ENCODE measurements around the gene LMOD2. TPM values are rescaled to one million over a fixed set of nuclear protein-coding genes. Genes with fewer than 3 reads are reported as not detected.

The LMOD2 gene
- total RNA-seq, 1 experiment from 2014 or later: not detected

DNA sequence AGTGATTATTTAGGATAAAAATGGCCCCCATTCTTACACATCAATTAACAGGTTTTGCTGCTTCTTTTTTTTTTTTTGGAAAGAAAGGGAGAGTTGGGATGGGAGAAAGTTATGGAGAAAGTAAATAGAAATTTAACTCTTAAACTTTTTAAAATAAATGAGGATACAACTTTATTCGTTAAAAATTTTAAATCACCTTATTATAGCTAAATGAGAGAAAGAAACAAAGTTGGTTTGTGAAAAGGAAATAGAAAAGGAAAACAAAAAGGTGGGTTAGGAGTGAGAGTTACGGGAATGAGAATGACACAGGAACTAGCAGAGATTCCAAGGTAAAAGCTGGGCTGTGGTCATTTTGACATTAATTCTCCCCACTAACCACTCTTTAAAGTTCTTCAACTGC, 34.9 kb downstream of the LMOD2 start:
- Histone ChIP-seq H3K36me3 (ENCODE audit: control insufficient read depth, insufficient read depth, low read length) (peaks cover 38% of the 10 kb centered on the region), H3K27ac (ENCODE audit: low read length) (no peak overlapping the region), H3K4me3 (ENCODE audit: low read depth in 2 of 2, low read length in 2 of 2) (no peak overlapping the region), H3K4me1 (ENCODE audit: control insufficient read depth, insufficient read depth, low read length) (no peaks in the 10 kb centered on the region), H3K27me3 (ENCODE audit: control insufficient read depth, insufficient read depth, low read length) (no peaks in the 10 kb centered on the region), H3K9me3 (ENCODE audit: control insufficient read depth, insufficient read depth, low read depth, low read length) (no peaks in the 10 kb centered on the region)
- intact Hi-C loops (cut with micrococcal nuclease; ENCODE audit: unreplicated experiment) (no loop called here), in situ Hi-C loops (cut with HindIII; ENCODE audit: low pct_unique_long_range_greater_than_20kb, low sequenced_read_pairs) (no loop called here)
- ChIA-PET CTCF (no interaction called here), POLR2A (no interaction called here)
- no peak for ATAC-seq
- TF ChIP-seq SIN3A (IDR thresholded peaks at IDR 0.05; ENCODE audit: borderline replicate concordance, insufficient read depth, low read depth, low read length): no peak
- TF ChIP-seq CTCF (IDR thresholded peaks at IDR 0.05): no peak
- TF ChIP-seq TCF7L2 (IDR thresholded peaks at IDR 0.05; ENCODE audit: low read depth, low read length): no peak
- TF ChIP-seq POLR2AphosphoS5 (IDR thresholded peaks at IDR 0.05; ENCODE audit: low read depth, low read length): no peak
- TF ChIP-seq, protein P1, sequence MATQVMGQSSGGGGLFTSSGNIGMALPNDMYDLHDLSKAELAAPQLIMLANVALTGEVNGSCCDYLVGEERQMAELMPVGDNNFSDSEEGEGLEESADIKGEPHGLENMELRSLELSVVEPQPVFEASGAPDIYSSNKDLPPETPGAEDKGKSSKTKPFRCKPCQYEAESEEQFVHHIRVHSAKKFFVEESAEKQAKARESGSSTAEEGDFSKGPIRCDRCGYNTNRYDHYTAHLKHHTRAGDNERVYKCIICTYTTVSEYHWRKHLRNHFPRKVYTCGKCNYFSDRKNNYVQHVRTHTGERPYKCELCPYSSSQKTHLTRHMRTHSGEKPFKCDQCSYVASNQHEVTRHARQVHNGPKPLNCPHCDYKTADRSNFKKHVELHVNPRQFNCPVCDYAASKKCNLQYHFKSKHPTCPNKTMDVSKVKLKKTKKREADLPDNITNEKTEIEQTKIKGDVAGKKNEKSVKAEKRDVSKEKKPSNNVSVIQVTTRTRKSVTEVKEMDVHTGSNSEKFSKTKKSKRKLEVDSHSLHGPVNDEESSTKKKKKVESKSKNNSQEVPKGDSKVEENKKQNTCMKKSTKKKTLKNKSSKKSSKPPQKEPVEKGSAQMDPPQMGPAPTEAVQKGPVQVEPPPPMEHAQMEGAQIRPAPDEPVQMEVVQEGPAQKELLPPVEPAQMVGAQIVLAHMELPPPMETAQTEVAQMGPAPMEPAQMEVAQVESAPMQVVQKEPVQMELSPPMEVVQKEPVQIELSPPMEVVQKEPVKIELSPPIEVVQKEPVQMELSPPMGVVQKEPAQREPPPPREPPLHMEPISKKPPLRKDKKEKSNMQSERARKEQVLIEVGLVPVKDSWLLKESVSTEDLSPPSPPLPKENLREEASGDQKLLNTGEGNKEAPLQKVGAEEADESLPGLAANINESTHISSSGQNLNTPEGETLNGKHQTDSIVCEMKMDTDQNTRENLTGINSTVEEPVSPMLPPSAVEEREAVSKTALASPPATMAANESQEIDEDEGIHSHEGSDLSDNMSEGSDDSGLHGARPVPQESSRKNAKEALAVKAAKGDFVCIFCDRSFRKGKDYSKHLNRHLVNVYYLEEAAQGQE (IDR thresholded peaks at IDR 0.05; ENCODE audit: insufficient read depth in 1 of 2, low read depth in 2 of 2, low read length in 1 of 2): no peak
- no peak for DNase-seq (ENCODE audit: low read depth, low spot score)
- no TSS peak for BruUV-seq (replicated peaks)

DNA sequence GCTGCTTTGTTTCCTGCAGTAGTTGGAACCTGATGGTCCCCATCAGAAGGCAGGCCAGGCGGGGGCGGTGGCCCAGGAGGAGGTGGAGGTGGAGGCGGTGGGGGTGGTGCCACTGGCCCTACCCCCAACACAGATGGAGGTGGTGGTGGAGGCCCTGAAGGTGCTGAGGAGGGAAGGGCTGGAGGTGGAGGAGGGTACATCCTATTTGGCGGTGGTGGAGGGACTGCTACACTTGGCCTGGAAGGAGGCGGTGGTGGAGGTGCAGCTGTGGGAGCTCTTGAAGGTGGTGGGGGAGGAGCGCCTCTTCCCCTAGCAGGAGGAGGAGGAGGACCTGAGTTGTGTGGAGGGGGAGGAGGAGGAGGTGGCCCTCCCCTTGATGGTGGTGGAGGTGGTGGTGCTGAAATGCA, 36.8 kb downstream of the LMOD2 start:
- BruUV-seq (replicated peaks): no TSS peak
- H3K36me3 ChIP-seq (ENCODE audit: control insufficient read depth, insufficient read depth, low read length): peaks cover 49% of the 10 kb centered on the region

More for the DNA sequence above, 36.8 kb downstream of the LMOD2 start:
- CTCF ChIA-PET: no interaction called here
- no peak overlapping the region for H3K27ac ChIP-seq (ENCODE audit: low read length)
- no peaks in the 10 kb centered on the region for H3K27me3 ChIP-seq (ENCODE audit: control insufficient read depth, insufficient read depth, low read length)
- H3K9me3 ChIP-seq (ENCODE audit: control insufficient read depth, insufficient read depth, low read depth, low read length): no peaks in the 10 kb centered on the region
- ATAC-seq (no peak), DNase-seq (ENCODE audit: low read depth, low spot score) (no peak)
- H3K4me3 ChIP-seq (ENCODE audit: low read depth in 2 of 2, low read length in 2 of 2): no peak overlapping the region
- TF ChIP-seq TCF7L2 (IDR thresholded peaks at IDR 0.05; ENCODE audit: low read depth, low read length) (no peak), CTCF (IDR thresholded peaks at IDR 0.05) (no peak), POLR2AphosphoS5 (IDR thresholded peaks at IDR 0.05; ENCODE audit: low read depth, low read length) (no peak), SIN3A (IDR thresholded peaks at IDR 0.05; ENCODE audit: borderline replicate concordance, insufficient read depth, low read depth, low read length) (no peak)
- TF ChIP-seq, protein P1 (IDR thresholded peaks at IDR 0.05; ENCODE audit: insufficient read depth in 1 of 2, low read depth in 2 of 2, low read length in 1 of 2): no peak
- intact Hi-C loops (cut with micrococcal nuclease; ENCODE audit: unreplicated experiment): no loop called here
- no peaks in the 10 kb centered on the region for H3K4me1 ChIP-seq (ENCODE audit: control insufficient read depth, insufficient read depth, low read length)
- in situ Hi-C loops (cut with HindIII; ENCODE audit: low pct_unique_long_range_greater_than_20kb, low sequenced_read_pairs): no loop called here
- POLR2A ChIA-PET: no interaction called here

Measured in Panc1 (cell line).